GM12873 (cell line): ENCODE results near the gene NTRK2.

Experiments used
- CTCF ChIP-seq: IDR thresholded peaks from 2 replicates; pipeline ENCODE4 v1.5.1; 2012; ENCODE audit warnings: low read depth, mild to moderate bottlenecking, moderate library complexity, low read length, control low read depth; ENCODE audit not compliant: insufficient read depth; ENCODE audit errors: missing control alignments

NTRK2 gene

GRCh38 chr9:84791643-84792042, 122.1 kb downstream of the NTRK2 start:
- TF ChIP-seq CTCF, result no peak

- no peak for TF ChIP-seq CTCF
Observed at GRCh38 chr9:84793251-84793650, 123.7 kb downstream of the NTRK2 start.

- TF ChIP-seq CTCF, result no peak
Observed at GRCh38 chr9:84794981-84795637, 125.6 kb downstream of the NTRK2 start.

- no peak for TF ChIP-seq CTCF
Observed at GRCh38 chr9:84796404-84796803, 126.9 kb downstream of the NTRK2 start.

GRCh38 chr9:84799251-84799650, 129.7 kb downstream of the NTRK2 start:
- no peak for TF ChIP-seq CTCF

GRCh38 chr9:84804951-84805694, 135.6 kb downstream of the NTRK2 start:
- no peak for TF ChIP-seq CTCF

GRCh38 chr9:84807431-84807830, 137.9 kb downstream of the NTRK2 start:
- TF ChIP-seq CTCF, result no peak
